ENCODE results near the gene KCNG4.

Gene KCNG4

DNA sequence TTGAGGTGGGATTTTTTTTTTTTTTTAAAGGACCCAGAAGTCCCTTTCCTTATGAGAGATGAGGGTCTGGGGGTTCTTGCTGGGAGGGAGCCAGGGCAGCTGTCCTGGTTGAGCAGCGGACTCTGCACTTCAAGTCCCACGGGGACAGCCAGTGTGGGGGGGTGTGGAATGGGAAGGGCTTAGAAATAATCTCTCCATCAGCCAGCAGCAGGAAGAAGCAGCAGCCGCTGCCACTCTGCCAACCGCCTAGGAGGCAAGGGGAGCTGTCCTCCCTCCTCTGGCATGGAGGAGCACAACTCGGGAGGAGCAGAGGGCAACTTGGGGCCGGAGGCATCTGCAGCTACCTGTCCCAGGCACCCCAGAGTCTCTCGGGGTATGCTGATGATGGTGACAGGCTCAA is at the start of gene KCNG4:
KCNG4 (minus strand) TSS at position 104 of the 400 bp plus-strand sequence. CDS start 2,527 bp downstream, outside the sequence.
- DNase-seq (ENCODE audit: low spot score) = no peak

DNA sequence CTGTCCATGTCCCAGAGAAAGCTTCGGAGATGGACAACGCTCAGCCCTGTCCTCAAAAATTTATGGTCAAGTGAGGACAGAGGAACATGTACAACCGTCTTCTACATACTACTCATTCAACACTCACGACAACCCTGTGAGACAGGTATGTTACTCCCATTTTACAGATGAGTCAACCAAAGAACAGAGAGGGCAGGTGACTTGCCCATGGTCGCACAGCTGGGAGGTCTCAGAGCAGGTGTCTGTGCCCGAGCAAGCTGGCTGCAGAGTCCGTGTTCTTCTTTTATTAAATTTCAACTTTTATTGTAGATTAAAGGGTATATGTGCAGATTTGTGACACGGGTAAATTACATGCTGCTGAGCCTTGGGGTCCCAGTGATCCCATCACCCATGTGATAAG is 49.1 kb upstream of the KCNG4 start:
- no peak for DNase-seq (ENCODE audit: low spot score)

- no peak for DNase-seq (ENCODE audit: low spot score)
Observed at GRCh38 chr16:84286578-84287240, 46.9 kb upstream of the KCNG4 start.

DNA sequence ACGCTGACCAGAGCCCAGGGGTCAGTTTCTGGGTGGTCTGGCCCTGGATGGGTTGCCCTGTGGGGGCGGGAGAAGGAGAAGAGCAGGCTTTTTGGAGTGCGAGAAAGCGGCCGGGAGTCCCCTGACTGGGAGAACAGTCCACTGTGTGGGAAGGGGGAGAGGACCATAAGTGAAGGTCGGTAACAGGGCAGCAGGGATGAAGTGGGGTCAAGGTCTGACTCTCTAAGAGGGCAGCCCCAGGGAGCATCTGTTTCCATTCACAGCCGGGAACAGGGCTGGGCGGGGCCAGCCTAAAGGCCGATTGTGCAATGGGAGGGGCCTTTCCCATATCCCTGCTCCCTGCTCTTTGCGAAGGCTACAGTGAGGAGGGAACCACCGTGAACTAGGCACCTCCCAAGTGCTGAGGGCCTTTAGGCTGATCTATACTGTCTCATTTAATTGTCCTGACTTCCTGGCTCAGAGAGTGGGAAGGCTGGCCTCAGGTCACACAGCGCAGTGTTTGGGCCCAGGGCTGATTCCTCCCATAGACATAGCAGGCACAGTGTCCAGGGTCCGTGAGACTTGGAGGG is 44.4 kb upstream of the KCNG4 start:
- DNase-seq (ENCODE audit: low spot score) = no peak

- no peak for DNase-seq (ENCODE audit: low spot score)
Observed at GRCh38 chr16:84283314-84284153, 43.7 kb upstream of the KCNG4 start.

GRCh38 chr16:84282533-84282932 is 42.7 kb upstream of the KCNG4 start:
- DNase-seq (ENCODE audit: low spot score) = no peak

- peak; percentile 67 for DNase-seq (ENCODE audit: low spot score)
Observed at GRCh38 chr16:84281074-84281473, 41.3 kb upstream of the KCNG4 start.

- no peak for DNase-seq (ENCODE audit: low spot score)
Observed at GRCh38 chr16:84279881-84280280, 40.1 kb upstream of the KCNG4 start.

DNA sequence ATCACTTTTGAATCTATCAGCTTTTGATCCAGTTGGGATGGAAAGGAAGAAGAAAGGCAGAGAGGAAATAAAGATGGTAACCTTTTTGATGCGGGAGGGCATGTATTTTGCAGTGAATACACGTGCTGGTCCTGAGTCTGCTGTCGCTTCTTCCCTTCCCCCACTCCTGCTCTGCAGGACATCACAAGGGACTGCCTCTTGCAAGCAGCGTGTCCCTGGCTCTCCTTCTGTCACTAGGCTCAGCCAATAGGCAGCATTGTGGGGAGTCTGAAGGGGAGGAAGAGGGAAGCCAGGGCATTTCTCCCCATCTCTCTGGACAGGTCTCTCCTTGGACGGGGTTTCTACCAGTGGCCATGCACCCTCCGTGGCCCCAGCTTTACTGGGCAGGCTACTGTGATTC is 39.2 kb upstream of the KCNG4 start:
- no peak for DNase-seq (ENCODE audit: low spot score)

- no peak for DNase-seq (ENCODE audit: low spot score)
Observed at GRCh38 chr16:84278333-84278732, 38.5 kb upstream of the KCNG4 start.

DNA sequence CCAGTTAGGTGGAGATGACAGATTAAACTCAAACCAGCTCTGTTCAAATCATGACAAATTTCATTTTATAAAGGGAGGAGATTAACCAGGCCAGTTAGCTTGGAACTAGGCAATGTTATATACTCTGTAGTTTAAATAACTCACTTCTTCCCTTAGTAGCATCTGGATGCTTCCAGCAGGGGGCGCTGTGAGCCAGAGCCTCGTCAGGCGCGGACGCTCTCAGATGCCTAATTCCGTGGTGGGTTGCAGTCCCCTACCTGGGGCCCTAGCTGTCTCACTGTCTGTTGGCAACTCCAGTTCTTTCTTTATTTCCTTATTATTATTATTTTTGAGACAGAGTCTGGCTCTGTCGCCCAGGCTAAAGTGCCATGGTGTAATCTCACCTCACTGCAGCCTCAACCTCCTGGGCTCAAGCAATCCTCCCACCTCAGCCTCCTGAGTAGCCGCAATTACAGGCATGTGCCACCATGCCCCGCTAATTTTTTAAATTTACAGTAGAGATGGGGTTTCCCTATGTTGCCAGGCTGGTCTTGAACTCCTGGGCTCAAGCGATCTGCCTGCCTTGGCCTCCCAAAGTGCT is 37.5 kb upstream of the KCNG4 start:
- DNase-seq (ENCODE audit: low spot score) = peak; percentile 75

DNA sequence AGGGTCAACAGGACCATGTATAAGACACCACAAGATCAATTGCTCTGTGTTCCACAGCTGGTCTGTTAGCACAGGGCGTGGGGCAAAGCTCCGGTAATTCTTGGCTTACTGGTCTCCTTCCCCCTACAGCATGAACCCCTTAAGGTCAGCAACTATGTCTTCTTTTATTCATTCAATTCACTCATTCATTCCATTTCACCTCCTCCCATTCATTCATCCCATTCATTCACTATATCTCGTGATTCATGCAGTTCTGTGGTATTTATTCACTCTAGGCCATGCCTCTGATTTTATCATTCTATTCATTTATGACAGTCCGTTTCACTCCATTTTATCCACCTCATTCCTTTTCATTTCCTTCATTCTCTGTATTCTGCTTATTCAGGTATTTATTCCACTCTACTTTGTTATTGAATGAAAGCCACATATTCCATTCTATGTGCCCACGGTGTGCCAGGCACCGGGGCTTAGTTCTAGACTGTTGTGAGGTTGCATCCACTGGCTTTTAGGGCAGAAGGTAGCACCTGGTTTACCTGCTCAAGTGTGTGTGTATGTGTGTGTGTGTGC is 35.9 kb upstream of the KCNG4 start:
- no peak for DNase-seq (ENCODE audit: low spot score)

- no peak for DNase-seq (ENCODE audit: low spot score)
Observed at GRCh38 chr16:84274515-84274914, 34.7 kb upstream of the KCNG4 start.

GRCh38 chr16:84272740-84273320 is 33.0 kb upstream of the KCNG4 start:
- DNase-seq (ENCODE audit: low spot score) = no peak

- no peak for DNase-seq (ENCODE audit: low spot score)
Observed at GRCh38 chr16:84271866-84272265, 32.1 kb upstream of the KCNG4 start.

- no peak for DNase-seq (ENCODE audit: low spot score)
Observed at GRCh38 chr16:84271037-84271436, 31.2 kb upstream of the KCNG4 start.

- DNase-seq (ENCODE audit: low spot score) = no peak
Observed at GRCh38 chr16:84270531-84270930, 30.7 kb upstream of the KCNG4 start.

DNA sequence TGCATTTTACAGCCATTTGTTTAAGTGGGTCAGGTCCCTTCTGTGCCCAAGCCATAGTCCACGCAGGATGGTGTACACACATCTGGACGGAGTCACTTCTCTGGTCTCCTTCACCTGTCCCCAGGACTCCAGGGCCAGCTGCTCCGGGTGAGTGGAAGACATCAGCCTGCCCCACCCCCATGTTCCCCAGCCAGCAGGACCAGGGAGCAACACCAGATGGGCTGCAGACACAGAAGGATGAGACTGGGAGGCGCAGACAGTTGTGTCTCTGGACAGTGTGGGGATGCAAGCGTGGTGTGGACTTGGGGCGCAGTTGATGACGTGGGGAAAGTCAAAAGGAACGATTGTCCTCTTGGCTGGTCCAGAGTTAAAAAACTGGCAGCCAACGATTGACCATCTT is 30.3 kb upstream of the KCNG4 start:
- DNase-seq (ENCODE audit: low spot score) = no peak

GRCh38 chr16:84268291-84269040 is 28.7 kb upstream of the KCNG4 start:
- no peak for DNase-seq (ENCODE audit: low spot score)

DNA sequence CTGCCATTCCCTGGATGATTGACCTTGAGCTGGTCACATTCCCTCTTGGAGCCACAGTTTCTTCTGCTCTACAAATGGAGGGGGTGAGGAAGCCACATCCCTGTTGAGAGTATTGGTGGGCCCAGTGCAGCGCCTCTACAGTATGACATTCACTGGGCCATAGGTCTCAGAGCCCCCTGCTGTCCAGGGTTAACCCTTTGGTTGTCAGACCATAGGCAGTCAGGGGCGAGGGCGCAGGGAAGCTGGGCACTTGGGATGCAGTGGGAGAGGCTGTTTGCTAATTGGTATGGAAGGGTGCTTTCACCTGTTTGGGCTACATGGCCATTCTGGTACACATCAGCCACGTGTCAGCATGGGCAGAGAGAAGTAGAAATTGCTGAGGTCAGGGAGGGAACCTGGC is 27.6 kb upstream of the KCNG4 start:
- DNase-seq (ENCODE audit: low spot score) = no peak

GRCh38 chr16:84266451-84266850 is 26.6 kb upstream of the KCNG4 start:
- DNase-seq (ENCODE audit: low spot score) = peak; percentile 90
